Hepatic stellate cell (primary cell): ENCODE data around the gene KRT35.

ENCODE experiments used
- DNase-seq: peaks from one replicate; pipeline ENCODE4 v3.0.0; 2011; ENCODE audit warnings: low spot score

Gene KRT35

GRCh38 chr17:41481036-41481435, at the start of gene KRT35:
TSS of gene KRT35 (minus strand) at chr17:41481151. CDS start at chr17:41481097, 54 bp downstream.
- no peak for DNase-seq

GRCh38 chr17:41530062-41531048, 49.4 kb upstream of the KRT35 start:
- DNase-seq: peak; percentile 92

- no peak for DNase-seq
Measured at GRCh38 chr17:41529491-41529915, 48.6 kb upstream of the KRT35 start.

- DNase-seq: no peak
Measured at GRCh38 chr17:41528959-41529353, 48.0 kb upstream of the KRT35 start.

GRCh38 chr17:41527063-41528023, 46.4 kb upstream of the KRT35 start:
- no peak for DNase-seq

GRCh38 chr17:41524261-41524660, 43.3 kb upstream of the KRT35 start:
- no peak for DNase-seq

- no peak for DNase-seq
Measured at GRCh38 chr17:41523787-41524186, 42.8 kb upstream of the KRT35 start.

- DNase-seq: no peak
Measured at GRCh38 chr17:41523225-41523593, 42.3 kb upstream of the KRT35 start.

- DNase-seq: no peak
Measured at GRCh38 chr17:41522301-41523224, 41.6 kb upstream of the KRT35 start.

- peak; percentile 86 for DNase-seq
Measured at GRCh38 chr17:41521574-41522261, 40.8 kb upstream of the KRT35 start.

- no peak for DNase-seq
Measured at GRCh38 chr17:41520821-41521521, 40.0 kb upstream of the KRT35 start.

GRCh38 chr17:41519501-41520224, 38.7 kb upstream of the KRT35 start:
- no peak for DNase-seq

GRCh38 chr17:41518789-41519449, 38.0 kb upstream of the KRT35 start, which contains the start of gene KRT15:
TSS of gene KRT15 (minus strand) at chr17:41518890. CDS start at chr17:41518827, 63 bp downstream.
- DNase-seq: no peak

- no peak for DNase-seq
Measured at GRCh38 chr17:41518031-41518430, 37.1 kb upstream of the KRT35 start.

- DNase-seq: no peak
Measured at GRCh38 chr17:41516830-41517283, 35.9 kb upstream of the KRT35 start.

- no peak for DNase-seq
Measured at GRCh38 chr17:41516147-41516829, 35.3 kb upstream of the KRT35 start.

GRCh38 chr17:41513168-41513547, 32.2 kb upstream of the KRT35 start:
- no peak for DNase-seq

GRCh38 chr17:41512546-41513167, 31.7 kb upstream of the KRT35 start:
- DNase-seq: no peak
